GDM1 (cell line): ENCODE results near the gene NDUFB10.
A peak's percentile ranks its signal among the peaks of the same experiment; 100 is the strongest.
"Not testable (repeated sequence)": the region's sequence is repeated elsewhere in the genome, so short reads cannot be mapped to it uniquely, and the experiment has no call there.

Source experiments
- DNase-seq: peaks from one replicate; lab custom pipeline; 2025; lab: John Stamatoyannopoulos, UW

NDUFB10 gene

DNA sequence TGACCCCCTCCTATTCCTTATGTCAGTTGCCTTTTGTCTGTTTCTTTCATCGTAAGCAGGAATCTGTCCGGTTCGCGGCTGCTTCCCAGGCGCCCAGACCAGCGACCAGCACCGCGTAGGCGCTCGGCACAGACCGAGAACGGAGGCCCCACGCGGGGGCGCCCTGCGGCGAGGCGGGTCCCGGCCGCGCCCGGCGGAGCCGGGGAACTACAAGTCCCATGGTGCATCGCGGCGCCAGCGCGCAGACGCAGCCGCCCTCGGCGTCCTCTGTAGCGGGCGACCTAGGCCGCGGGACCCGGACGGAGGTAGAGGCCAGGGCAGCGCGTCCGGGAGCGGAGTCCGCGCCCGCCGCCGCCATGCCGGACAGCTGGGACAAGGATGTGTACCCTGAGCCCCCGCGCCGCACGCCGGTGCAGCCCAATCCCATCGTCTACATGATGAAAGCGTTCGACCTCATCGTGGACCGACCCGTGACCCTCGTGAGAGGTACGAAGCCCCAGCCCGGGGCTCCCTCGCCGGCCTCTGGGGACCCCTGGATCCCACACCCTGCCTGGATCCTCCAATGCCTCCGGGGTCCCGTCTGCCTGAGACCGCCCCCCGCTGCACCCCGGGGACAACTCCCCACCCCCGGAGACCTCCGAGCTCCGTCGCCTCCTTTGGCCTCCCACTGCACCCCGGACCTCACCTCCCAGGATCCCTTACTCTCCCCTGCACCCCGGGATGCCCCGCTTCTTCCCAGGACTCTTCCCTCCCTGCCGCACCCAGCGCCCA lies at the start of gene NDUFB10:
Gene NDUFB10, plus strand, starts transcription at position 270 of the 771 bp plus-strand sequence. Its CDS starts 87 bp downstream, at position 357.
- DNase-seq = peak; percentile 81

GRCh38 chr16:1909561-1910231 lies 49.6 kb upstream of the NDUFB10 start:
- no peak for DNase-seq

DNA sequence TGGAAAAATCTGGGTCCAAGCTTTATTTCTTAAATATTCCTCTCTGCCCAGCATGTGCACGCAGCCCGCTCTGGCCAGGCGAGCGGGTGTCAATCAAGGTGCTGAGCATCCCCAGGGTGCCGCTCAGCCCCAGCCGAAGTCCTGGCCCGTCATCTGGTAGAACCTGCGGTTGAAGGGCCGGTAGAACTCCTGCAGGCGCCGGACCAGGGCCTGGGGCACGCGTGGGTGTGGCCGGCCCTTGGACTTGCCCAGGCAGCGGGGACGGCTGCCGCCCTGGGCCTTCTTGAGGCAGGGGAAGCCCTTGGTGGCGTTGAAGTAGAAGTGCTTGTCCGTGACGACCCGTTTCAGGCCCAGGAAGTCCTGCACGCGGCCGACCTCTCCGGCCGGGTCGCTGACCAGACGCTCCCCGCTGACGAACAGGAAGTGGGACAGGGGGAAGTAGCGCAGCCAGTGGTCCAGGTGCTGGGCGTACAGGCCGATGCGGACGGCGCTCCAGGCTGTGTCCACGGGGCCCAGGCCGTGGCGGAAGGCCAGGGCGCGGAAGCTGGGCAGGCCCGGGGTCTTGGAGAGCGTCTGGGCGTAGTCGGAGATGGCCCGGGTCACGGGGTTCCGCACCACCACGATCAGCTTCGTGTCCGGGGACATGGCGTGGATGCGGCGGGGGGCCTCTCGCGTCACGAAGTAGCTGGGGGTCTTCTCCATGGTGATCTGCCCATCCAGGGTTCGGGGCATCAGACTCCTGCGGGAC lies 47.7 kb upstream of the NDUFB10 start:
- DNase-seq = no peak

GRCh38 chr16:1912215-1912543 lies 47.2 kb upstream of the NDUFB10 start:
- no peak for DNase-seq

GRCh38 chr16:1913327-1914083 lies 45.8 kb upstream of the NDUFB10 start:
- DNase-seq = no peak

- DNase-seq = no peak
Observed at GRCh38 chr16:1914084-1914608, 45.2 kb upstream of the NDUFB10 start.

DNA sequence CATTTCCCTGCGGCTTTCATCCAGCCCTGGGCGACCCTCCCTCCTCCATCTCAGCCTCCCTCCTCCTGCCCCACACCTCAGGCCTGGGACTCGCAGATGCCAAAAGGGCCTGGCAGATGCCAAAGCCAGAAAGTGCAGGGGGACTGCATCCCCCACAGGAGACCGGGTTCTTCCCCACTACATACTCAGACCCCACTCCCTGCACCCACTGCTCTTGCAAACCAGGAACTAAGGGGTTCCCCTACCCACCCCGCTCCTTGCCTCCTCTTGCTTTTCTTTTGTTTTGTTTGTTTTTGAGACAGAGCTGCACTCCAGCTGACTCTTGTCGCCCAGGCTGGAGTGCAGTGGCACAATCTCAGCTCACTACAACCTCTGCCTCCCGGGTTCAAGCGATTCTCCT lies 44.4 kb upstream of the NDUFB10 start:
- DNase-seq = no peak

DNA sequence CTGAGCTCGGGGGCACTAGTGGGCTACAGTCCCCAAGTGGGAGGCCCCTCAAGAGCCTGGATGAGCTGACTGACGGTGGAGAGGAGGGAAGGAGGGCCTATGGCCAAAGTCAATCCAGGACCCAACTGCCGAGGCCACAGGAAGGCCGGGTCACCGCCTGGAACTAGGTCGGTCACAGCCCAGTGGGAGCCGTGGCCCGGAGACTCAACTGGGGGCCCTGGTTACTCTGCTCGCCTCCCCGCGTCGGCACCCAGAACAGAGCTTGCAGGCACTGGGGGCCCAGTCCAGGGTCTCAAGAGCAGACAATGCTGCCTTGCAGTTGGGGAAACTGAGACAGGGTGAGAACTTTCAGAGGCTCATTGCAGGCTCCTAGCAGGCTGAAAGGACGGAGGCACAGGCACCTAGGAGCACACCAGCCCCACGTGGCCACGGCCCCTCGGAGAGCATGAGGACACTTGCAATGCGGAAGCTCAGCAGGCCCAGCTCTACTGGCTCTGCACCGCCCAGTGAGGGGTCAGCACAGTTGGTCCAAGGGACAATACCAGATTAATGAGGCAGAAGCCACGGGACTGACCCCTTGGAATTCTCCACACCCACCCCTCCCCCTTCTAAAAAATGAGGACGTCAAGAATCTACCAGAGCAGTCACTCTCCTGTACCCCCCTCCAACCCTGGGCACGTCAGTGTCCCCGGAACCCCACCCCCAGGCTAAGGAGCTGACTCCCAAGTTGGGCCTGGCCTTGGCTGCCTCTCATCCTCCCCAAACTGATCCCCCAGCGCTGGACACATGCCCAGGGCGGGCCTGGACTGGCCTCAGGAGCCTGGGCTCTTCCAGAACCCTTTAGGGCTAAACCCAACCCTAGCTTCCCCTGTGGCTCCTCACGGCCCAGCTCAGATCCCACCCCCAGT lies 43.4 kb upstream of the NDUFB10 start:
- no peak for DNase-seq

GRCh38 chr16:1916640-1916990 lies 42.7 kb upstream of the NDUFB10 start:
- no peak for DNase-seq

- no peak for DNase-seq
Observed at GRCh38 chr16:1917056-1917664, 42.2 kb upstream of the NDUFB10 start.

DNA sequence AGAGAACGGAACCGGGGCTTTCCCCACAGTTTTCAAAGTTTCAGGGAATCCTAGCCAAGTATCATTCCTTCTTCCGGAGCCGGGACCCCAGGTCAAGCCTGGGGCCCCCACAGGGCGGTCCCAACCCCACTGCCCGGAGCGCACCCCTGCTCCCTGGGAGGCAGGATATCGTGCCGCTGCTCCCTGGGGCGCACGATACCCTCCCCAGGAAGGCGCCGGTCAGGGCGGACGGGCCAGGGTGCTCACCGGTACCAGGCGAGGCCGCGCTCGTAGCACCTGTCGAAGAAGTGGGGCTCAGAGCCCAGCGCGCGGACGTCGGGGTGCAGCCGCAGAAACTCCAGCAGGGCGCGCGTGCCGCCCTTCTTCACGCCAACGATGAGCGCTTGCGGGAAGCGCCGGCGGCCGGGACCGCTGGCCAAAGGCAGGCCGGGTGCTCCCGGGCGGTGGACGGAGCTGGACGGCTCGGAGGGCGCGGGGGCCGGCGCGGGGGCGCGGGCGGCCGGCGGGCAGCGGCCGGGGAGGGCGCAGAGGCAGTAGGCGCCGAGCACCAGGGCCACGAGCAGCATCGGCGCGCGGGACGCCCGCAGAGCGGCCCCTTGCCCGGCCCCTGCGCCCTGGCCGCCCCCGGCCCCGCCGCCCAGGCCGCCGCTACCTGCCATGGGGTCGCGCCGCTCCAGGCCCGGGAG lies 41.5 kb upstream of the NDUFB10 start:
- DNase-seq = no peak

DNA sequence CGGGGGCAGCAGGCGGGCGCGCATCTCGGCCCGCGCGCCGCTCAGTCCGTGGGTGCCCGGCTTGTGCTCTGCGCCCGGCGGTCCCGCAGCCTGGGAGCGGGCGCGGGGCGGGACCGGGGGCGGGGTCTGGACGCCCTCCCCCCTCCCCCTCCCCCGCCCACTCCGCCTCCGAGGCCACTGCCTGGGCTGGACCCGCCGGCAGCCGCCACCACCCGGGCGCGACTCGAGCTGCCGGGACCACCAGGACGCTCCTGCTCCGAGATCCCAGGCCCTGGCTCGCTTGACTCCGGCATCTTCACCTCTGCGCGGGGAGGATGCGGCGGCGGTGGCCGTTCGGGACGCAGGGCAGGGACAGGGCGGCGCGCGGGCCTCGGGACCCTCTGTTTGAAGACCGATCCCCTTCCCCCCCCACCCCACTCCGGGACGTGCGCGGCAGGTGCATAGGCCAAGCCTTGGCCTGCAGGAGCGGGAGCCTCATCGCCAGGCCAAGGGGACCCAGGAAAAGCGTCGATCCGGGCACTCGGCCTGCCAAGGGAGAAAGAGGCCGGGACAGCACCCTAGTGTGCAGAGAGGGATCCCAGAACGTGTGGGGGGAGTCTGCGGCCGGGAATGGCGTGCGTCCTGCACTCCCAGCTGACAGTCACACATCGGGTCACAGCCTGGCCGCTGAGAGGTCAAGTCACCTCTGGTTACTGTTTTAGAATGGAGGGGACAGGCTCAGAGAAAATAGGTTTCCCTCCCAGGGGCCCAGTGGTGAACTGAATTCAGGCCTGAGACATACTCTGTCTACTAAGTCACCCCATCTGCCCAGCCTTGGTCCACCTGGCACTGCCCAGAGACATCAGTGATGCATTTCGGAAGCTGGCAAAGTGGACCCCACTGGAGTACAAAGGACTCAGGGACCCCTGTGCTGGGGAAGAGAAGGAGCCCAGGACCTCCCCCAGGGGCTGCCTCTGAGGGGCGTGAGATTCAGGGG lies 40.7 kb upstream of the NDUFB10 start, which contains the start of gene HS3ST6:
Gene HS3ST6, minus strand, starts transcription at position 65 of the 976 bp plus-strand sequence. CDS start 92 bp downstream, outside the sequence.
- DNase-seq = no peak

DNA sequence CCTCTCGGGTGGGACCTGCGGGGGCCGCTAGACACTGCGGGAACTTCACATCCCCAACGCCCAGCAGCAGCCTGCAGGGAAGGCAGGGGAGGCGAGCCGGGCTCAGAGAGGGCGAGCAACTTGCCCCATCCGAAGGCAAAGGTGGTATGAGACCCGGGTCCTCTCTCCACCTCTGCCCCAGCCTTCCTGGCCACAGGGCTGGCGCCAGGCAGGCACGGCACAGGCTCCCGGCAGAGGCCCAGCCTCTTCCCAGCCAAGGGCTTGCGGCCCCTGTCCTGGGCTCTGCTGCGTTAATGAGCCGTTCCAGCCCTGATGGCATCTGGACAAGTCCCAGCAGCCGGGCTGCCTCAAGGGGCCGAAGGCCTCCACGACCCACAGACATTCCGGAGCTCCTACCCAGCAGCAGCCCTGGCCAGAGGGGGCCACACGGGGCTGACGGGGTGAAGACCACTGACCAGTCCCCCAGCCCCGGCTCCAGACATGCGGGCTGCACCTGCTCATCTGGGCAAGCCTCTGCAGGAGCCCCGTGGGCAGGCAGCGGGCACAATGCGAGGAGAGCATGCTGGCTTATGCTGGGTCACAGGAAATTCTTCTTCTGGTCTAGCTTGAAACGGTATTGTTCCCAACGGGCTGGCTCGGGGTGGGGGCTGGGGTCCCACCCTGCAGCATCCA lies 39.9 kb upstream of the NDUFB10 start:
- DNase-seq = no peak

DNA sequence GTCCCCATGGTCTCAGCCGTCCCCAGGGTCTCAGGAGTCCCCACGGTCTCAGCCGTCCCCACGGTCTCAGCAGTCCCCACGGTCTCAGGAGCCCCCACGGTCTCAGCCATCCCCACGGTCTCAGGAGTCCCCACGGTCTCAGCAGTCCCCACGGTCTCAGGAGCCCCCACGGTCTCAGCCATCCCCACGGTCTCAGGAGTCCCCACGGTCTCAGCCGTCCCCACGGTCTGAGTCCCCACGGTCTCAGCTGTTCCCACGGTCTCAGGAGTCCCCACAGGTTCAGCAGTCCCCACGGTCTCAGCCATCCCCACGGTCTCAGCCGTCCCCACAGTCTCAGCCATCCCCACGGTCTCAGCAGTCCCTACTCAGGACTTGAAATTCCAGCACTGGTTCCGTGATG lies 39.2 kb upstream of the NDUFB10 start:
- DNase-seq = not testable (repeated sequence)

GRCh38 chr16:1920727-1921171 lies 38.6 kb upstream of the NDUFB10 start:
- DNase-seq = no peak

DNA sequence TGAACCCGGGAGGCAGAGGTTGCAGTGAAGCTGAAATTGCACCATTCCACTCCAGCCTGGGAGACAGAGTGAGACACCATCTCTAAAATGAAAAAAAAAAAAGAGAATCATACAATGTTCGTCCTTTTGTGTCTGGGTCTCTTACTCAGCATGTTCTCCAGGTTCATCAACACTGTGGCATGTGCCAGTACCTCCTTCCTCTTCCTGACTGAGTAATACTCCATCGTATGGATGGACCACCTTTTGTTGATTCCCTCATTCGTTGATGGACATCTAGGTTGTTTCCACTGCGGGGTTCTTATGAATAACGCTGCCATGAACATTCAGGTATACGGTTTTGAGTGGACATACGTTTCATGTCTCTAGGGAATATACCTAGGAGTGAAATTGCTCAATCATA lies 37.0 kb upstream of the NDUFB10 start:
- no peak for DNase-seq

DNA sequence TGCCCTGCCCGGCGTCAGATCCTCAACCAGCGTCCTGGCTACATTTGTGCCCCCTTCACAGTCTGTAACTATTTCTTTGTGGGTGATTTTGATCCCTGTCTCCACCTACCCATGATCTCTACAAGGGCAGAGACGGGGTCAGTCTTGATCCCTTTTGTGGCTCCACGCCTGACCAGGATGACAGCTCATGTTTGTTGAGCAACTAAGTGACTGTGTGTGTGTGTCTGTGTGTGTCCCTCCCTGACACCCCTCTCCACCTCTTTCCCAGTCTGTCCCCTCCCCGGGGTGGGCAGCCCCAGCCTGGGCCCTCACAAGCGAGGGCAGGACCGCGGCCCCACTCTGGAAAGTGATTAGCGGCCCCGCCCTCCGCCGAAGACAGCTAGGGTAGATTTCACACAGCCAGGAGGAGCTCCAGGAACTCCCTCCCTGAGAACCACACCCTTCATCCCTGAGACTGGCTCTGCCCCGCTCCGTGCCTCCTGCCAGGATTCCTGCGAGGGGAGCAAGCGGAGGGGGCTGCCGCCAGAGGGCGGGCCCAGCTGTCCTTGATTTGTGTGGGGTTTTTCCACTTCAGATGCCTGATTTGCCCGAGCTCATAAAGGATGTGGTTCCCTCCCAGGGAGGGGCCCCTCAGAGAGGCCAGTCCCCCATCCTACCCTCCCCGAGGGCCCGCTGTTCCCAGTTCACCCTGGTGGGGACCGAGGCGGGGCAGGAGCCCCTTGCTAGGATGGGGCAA lies 35.9 kb upstream of the NDUFB10 start:
- no peak for DNase-seq
